Subcutaneous adipose tissue (tissue), 4 donors: Measurements from ENCODE around the gene OR2C3. TPM values are rescaled to one million over a fixed set of nuclear protein-coding genes. Genes with fewer than 3 reads are reported as not detected.

Source experiments
- CTCF ChIP-seq: fragments of 450-650 bp; IDR thresholded peaks from one replicate; pipeline ENCODE4 v1.5.1; 2016; ENCODE audit warnings: low read depth, mild to moderate bottlenecking, control low read depth, antibody characterized with exemption, moderate library complexity
- total RNA-seq, 4 donors: library from RNA; depleted of rRNA; stranded (reverse); fragments of >200 nt; gene quantifications; one replicate each; pipeline ENCODE4 v1.1.0, GENCODE V29; 2016

OR2C3 gene
- total RNA-seq, 4 donors from 2014 or later, result 0.17 TPM; not detected in 3

GRCh38 chr1:247491328-247491727 is 44.9 kb downstream of the OR2C3 start:
- TF ChIP-seq CTCF, result no peak

GRCh38 chr1:247487057-247487456 is 49.2 kb downstream of the OR2C3 start:
- TF ChIP-seq CTCF, result no peak

GRCh38 chr1:247482747-247483146 is 53.5 kb downstream of the OR2C3 start:
- TF ChIP-seq CTCF, result no peak

- no peak for TF ChIP-seq CTCF
Measured at GRCh38 chr1:247475793-247476192, 60.4 kb downstream of the OR2C3 start.

Other genes starting within 250 kb of the OR2C3 start
- gene ZNF496, start 204.6 kb downstream of the OR2C3 start, total RNA-seq, result 10 to 100 TPM in 3 of 4 donors, 1 to 10 TPM in 1; 8.8 to 48.0 (median 29.8) TPM
- gene NLRP3, start 120.3 kb downstream of the OR2C3 start, total RNA-seq, result 1 to 10 TPM; 3.4 to 9.6 (median 7.0) TPM
- gene OR2B11, start 78.3 kb downstream of the OR2C3 start, total RNA-seq, result not detected
- 1 to 10 TPM in 2 of 4 donors, under 1 TPM in 2; 0.68 to 2.1 (median 0.93) TPM for gene GCSAML, start 12.7 kb upstream of the OR2C3 start, total RNA-seq
- gene OR2G2, start 51.9 kb upstream of the OR2C3 start, total RNA-seq, result not detected
- not detected for gene OR2G3, start 69.1 kb upstream of the OR2C3 start, total RNA-seq
- gene OR13G1, start 143.3 kb upstream of the OR2C3 start, total RNA-seq, result not detected
- not detected for gene OR6F1, start 180.2 kb upstream of the OR2C3 start, total RNA-seq
- not detected for gene OR14K1, start 202.2 kb upstream of the OR2C3 start, total RNA-seq
- not detected for gene OR14A2, start 211.7 kb upstream of the OR2C3 start, total RNA-seq
- gene OR1C1, start 224.1 kb upstream of the OR2C3 start, total RNA-seq, result not detected